ENCODE measurements around the gene SNRNP27. TPM values are rescaled to one million over a fixed set of nuclear protein-coding genes. Genes with fewer than 3 reads are reported as not detected.

The SNRNP27 gene
- total RNA-seq, 1 experiment from 2014 or later, result 47.1 TPM

GRCh38 chr2:69843993-69844392 lies 49.8 kb upstream of the SNRNP27 start:
- no peaks in the 10 kb centered on the region for H3K9me3 Mint-ChIP-seq
- H4K91ac ChIP-seq (ENCODE audit: insufficient read length, low read depth, low read length), result no peak overlapping the region
- H2BK20ac ChIP-seq (ENCODE audit: low read depth, low read length, poor library complexity, severe bottlenecking), result no peak overlapping the region
- H3K27ac Mint-ChIP-seq, result no peak overlapping the region
- H3K4me2 ChIP-seq (ENCODE audit: insufficient read depth, insufficient read length, low read length), result no peak overlapping the region
- H3K9me3 ChIP-seq (ENCODE audit: control insufficient read depth, low read depth, low read length), result no peaks in the 10 kb centered on the region
- H3K4me3 Mint-ChIP-seq, result no peak overlapping the region
- H2BK15ac ChIP-seq (ENCODE audit: low read depth, low read length), result no peak overlapping the region
- H4K5ac ChIP-seq (ENCODE audit: insufficient read length, low read depth, low read length), result no peak overlapping the region
- H2BK5ac ChIP-seq (ENCODE audit: insufficient read length, low read length), result no peak overlapping the region
- no peaks in the 10 kb centered on the region for H3K27me3 Mint-ChIP-seq (ENCODE audit: low read depth)
- peaks cover 5 to 53% (median 38%) of the 10 kb centered on the region in 3 experiments; a peak in 6 of 7 replicates for H3K36me3 Mint-ChIP-seq (ENCODE audit: insufficient read depth in 1 of 3, low read depth in 3 of 3)
- no peaks in the 10 kb centered on the region for H3K79me2 ChIP-seq (ENCODE audit: insufficient read depth, low read length)
- H3K23ac ChIP-seq (ENCODE audit: insufficient read length, low read depth, low read length), result no peak overlapping the region
- H2BK12ac ChIP-seq (ENCODE audit: insufficient read length, low read depth, low read length), result no peak overlapping the region
- no peaks in the 10 kb centered on the region for H3K4me1 ChIP-seq (ENCODE audit: insufficient read depth, low read length)
- no peak overlapping the region for H2BK120ac ChIP-seq (ENCODE audit: low read depth, low read length, poor library complexity, severe bottlenecking)
- H3K4ac ChIP-seq (ENCODE audit: low read depth, low read length), result no peak overlapping the region
- no peak overlapping the region for H3K27ac ChIP-seq (ENCODE audit: insufficient read length, low read depth, low read length)
- H3K4me1 Mint-ChIP-seq, result no peaks in the 10 kb centered on the region
- no peak overlapping the region for H3K56ac ChIP-seq (ENCODE audit: insufficient read length, low read depth, low read length)
- H4K8ac ChIP-seq (replicated peaks; ENCODE audit: insufficient read length, low read depth, low read length), result no peak overlapping the region
- no peak for TF ChIP-seq CTCF (conservative IDR thresholded peaks at IDR 0.05)
- no peak overlapping the region for H3K9ac ChIP-seq (ENCODE audit: extremely low read depth, insufficient read length, low read length)
- no peak for DNase-seq
- no peak overlapping the region for H3K14ac ChIP-seq (ENCODE audit: insufficient read depth, low read length)
- H3K27me3 ChIP-seq (ENCODE audit: insufficient read depth, low read length), result no peaks in the 10 kb centered on the region
- no peaks in the 10 kb centered on the region for H3K23me2 ChIP-seq (ENCODE audit: insufficient read length, low read depth, low read length, poor library complexity, severe bottlenecking)
- no peak overlapping the region for H2AFZ ChIP-seq (ENCODE audit: low read length)
- no peaks in the 10 kb centered on the region for H4K20me1 ChIP-seq (ENCODE audit: control insufficient read depth, insufficient read depth, insufficient read length)
- no peak overlapping the region for H2AK5ac ChIP-seq (ENCODE audit: insufficient read length, low read length)
- H3K79me1 ChIP-seq (ENCODE audit: insufficient read depth, low read depth, low read length, poor library complexity, severe bottlenecking), result no peaks in the 10 kb centered on the region
- no peak overlapping the region for H3T11ph ChIP-seq (ENCODE audit: low read length)
- no peak overlapping the region for H3K18ac ChIP-seq (ENCODE audit: insufficient read length, low read depth, low read length)

All from H9 (cell line).